Sigmoid colon (tissue), 4 donors: ENCODE measurements around the gene GALNT18.

ENCODE experiments used
- EP300 ChIP-seq, 4 donors: sonication (generic); formaldehyde crosslinking; IDR thresholded peaks; one replicate each; pipeline ENCODE4 v1.6.1; 2017; ENCODE audit warnings: antibody characterized with exemption in 4 of 4
- POLR2A ChIP-seq, 2 donors: fragments of 450-650 bp; IDR thresholded peaks; one replicate each; pipeline ENCODE4 v1.6.1; 2016; ENCODE audit warnings: antibody characterized with exemption in 2 of 2, mild to moderate bottlenecking in 2 of 2, moderate library complexity in 2 of 2
- TF ChIP-seq, protein P1 (sequence below), 4 experiments: fragments of 450-650 bp in 3 of 4; fragments of 200-600 bp in 1 of 4; IDR thresholded peaks; one replicate each; pipeline ENCODE4 v1.5.1; 2016 to 2019; ENCODE audit warnings: antibody characterized with exemption in 4 of 4, mild to moderate bottlenecking in 3 of 4, moderate library complexity in 2 of 4

- no peak for TF ChIP-seq POLR2A (IDR thresholded peaks at IDR 0.05)
- TF ChIP-seq, protein P1, sequence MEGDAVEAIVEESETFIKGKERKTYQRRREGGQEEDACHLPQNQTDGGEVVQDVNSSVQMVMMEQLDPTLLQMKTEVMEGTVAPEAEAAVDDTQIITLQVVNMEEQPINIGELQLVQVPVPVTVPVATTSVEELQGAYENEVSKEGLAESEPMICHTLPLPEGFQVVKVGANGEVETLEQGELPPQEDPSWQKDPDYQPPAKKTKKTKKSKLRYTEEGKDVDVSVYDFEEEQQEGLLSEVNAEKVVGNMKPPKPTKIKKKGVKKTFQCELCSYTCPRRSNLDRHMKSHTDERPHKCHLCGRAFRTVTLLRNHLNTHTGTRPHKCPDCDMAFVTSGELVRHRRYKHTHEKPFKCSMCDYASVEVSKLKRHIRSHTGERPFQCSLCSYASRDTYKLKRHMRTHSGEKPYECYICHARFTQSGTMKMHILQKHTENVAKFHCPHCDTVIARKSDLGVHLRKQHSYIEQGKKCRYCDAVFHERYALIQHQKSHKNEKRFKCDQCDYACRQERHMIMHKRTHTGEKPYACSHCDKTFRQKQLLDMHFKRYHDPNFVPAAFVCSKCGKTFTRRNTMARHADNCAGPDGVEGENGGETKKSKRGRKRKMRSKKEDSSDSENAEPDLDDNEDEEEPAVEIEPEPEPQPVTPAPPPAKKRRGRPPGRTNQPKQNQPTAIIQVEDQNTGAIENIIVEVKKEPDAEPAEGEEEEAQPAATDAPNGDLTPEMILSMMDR (IDR thresholded peaks at IDR 0.05): no peak
- TF ChIP-seq EP300 (IDR thresholded peaks at IDR 0.05): no peak
Observed at GRCh38 chr11:11571893-11572292, 49.9 kb downstream of the GALNT18 start.
